Gastrocnemius medialis (tissue), 4 donors: Measurements from ENCODE around the gene MEGF6. TPM values are rescaled to one million over a fixed set of nuclear protein-coding genes. Genes with fewer than 3 reads are reported as not detected.
"Not testable (repeated sequence)": the region's sequence is repeated elsewhere in the genome, so short reads cannot be mapped to it uniquely, and the experiment has no call there.

ENCODE experiments used
- ATAC-seq, 2 donors: fragments of 150-250 bp; one replicate each; pipeline ENCODE4 v1.9.1; 2016
- DNase-seq, 2 donors: peaks; one replicate each; pipeline ENCODE4 v3.0.0-alpha.2; 2019
- H3K27ac ChIP-seq, 4 donors: fragments of 200-600 bp; sonication (generic); 1 replicate in 1 of 4; 2 replicates in 3 of 4; pipeline ENCODE4 v1.5.1; 2016 to 2018; ENCODE audit warnings: mild to moderate bottlenecking in 2 of 4, moderate library complexity in 1 of 4
- H3K27me3 ChIP-seq, 3 donors: fragments of 200-600 bp; sonication (generic) in 2 of 3; 1 replicate in 1 of 3; 2 replicates in 2 of 3; pipeline versions ENCODE4 v1.5.1 to v1.6.0; 2016 to 2019; ENCODE audit warnings: mild to moderate bottlenecking in 1 of 3, moderate library complexity in 1 of 3
- H3K36me3 ChIP-seq, 2 donors: fragments of 200-600 bp; sonication (generic) in 1 of 2; one replicate each; pipeline ENCODE4 v1.5.1; 2017 to 2018
- H3K4me1 ChIP-seq, 2 donors: fragments of 200-600 bp; sonication (generic) in 1 of 2; one replicate each; pipeline ENCODE4 v1.5.1; 2016 to 2017; ENCODE audit warnings: mild to moderate bottlenecking in 2 of 2
- H3K4me3 ChIP-seq, 4 donors: fragments of 200-600 bp; sonication (generic) in 3 of 4; 1 replicate in 1 of 4; 2 replicates in 3 of 4; pipeline ENCODE4 v1.5.1; 2016 to 2019; ENCODE audit warnings: mild to moderate bottlenecking in 2 of 4
- H3K9me3 ChIP-seq, 3 donors: fragments of 200-600 bp; sonication (generic) in 2 of 3; 1 replicate in 1 of 3; 2 replicates in 2 of 3; pipeline ENCODE4 v1.5.1; 2016 to 2019
- POLR2A ChIP-seq, 2 donors: fragments of 450-650 bp; IDR thresholded peaks; one replicate each; pipeline ENCODE4 v1.6.1; 2017; ENCODE audit warnings: antibody characterized with exemption in 2 of 2, mild to moderate bottlenecking in 2 of 2, moderate library complexity in 2 of 2
- in situ Hi-C, 4 donors: fragments of 200-750 bp; cut with MboI; loops; one replicate each; pipeline versions ENCODE4 v1.15.0 to v1.8.0; 2017; ENCODE audit warnings: low sequenced_read_pairs in 4 of 4
- intact Hi-C: fragments of 100-400 bp; cut with DNase I; formaldehyde crosslinking; loops from one replicate; pipeline ENCODE4 v1.15.1; 2023; ENCODE audit warnings: low total_unique reads
- total RNA-seq, 4 donors: library from RNA; depleted of rRNA; stranded (reverse); fragments of >200 nt; gene quantifications; one replicate each; pipeline versions ENCODE4 v1.1.0 to v1.2.3, GENCODE V29; 2016
- TF ChIP-seq, protein P1 (sequence below), 5 experiments: fragments of 450-650 bp in 3 of 5; fragments of 200-600 bp in 2 of 5; sonication (generic) in 2 of 5; IDR thresholded peaks in 4 of 5; conservative IDR thresholded peaks in 1 of 5; 1 replicate in 4 of 5; 2 replicates in 1 of 5; pipeline ENCODE4 v1.5.1; 2016 to 2019; ENCODE audit warnings: antibody characterized with exemption in 5 of 5, mild to moderate bottlenecking in 3 of 5, moderate library complexity in 3 of 5

MEGF6 gene
- total RNA-seq, 4 donors from 2014 or later, result 1.9 to 5.7 (median 4.9) TPM

DNA sequence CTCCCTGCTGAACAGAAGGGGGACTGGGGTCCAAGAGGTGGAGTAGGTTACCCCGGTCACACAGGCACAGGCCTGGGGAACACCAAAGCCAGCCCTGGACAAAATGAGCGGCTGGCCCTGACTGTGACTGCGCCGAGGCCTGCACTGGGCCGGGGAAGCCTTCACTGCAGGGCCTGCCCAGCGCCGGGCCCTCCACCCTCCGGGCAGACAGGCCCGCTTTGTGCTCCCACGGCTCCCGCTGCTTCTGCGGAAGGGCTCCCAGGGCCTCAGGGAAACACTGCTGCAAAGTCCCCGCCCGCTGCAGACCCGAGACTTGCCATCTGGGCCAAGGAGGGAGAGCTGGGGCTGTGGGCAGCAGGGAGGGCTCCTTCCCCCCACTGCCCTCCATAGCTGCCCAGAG is 35.3 kb downstream of the MEGF6 start:
- TF ChIP-seq POLR2A (IDR thresholded peaks at IDR 0.05), result no peak
- TF ChIP-seq, protein P1, sequence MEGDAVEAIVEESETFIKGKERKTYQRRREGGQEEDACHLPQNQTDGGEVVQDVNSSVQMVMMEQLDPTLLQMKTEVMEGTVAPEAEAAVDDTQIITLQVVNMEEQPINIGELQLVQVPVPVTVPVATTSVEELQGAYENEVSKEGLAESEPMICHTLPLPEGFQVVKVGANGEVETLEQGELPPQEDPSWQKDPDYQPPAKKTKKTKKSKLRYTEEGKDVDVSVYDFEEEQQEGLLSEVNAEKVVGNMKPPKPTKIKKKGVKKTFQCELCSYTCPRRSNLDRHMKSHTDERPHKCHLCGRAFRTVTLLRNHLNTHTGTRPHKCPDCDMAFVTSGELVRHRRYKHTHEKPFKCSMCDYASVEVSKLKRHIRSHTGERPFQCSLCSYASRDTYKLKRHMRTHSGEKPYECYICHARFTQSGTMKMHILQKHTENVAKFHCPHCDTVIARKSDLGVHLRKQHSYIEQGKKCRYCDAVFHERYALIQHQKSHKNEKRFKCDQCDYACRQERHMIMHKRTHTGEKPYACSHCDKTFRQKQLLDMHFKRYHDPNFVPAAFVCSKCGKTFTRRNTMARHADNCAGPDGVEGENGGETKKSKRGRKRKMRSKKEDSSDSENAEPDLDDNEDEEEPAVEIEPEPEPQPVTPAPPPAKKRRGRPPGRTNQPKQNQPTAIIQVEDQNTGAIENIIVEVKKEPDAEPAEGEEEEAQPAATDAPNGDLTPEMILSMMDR (IDR thresholded peaks at IDR 0.05 in 4 of 5, conservative IDR thresholded peaks at IDR 0.05 in 1 of 5), result no peak
- Histone ChIP-seq H3K27ac (no peak overlapping the region), H3K27me3 (peaks cover 5 to 15% (median 5%) of the 10 kb centered on the region in 3 donors), H3K9me3 (no peaks in the 10 kb centered on the region), H3K4me3 (no peak overlapping the region), H3K4me1 (no peaks in the 10 kb centered on the region), H3K36me3 (no peaks in the 10 kb centered on the region)
- DNase-seq (no peak), ATAC-seq (no peak)
- in situ Hi-C loops, result no loop called here
- intact Hi-C loops, result no loop called here

DNA sequence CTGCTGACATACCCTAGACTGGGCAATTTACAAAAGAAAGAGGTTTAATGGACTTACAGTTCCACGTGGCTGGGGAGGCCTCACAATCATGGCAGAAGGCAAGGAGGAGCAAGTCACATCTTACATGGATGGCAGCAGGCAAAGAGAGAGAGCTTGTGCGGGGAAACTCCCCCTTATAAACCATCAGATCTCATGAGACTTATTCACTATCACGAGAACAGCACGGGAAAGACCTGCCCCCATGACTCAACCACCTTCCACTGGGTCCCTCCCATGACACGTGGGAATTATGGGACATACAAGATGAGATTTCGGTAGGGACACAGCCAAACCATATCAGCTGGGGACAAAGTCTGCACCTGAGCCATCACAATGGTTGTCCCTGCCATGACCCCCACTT is 35.8 kb downstream of the MEGF6 start:
- not testable (repeated sequence) for ATAC-seq, DNase-seq

DNA sequence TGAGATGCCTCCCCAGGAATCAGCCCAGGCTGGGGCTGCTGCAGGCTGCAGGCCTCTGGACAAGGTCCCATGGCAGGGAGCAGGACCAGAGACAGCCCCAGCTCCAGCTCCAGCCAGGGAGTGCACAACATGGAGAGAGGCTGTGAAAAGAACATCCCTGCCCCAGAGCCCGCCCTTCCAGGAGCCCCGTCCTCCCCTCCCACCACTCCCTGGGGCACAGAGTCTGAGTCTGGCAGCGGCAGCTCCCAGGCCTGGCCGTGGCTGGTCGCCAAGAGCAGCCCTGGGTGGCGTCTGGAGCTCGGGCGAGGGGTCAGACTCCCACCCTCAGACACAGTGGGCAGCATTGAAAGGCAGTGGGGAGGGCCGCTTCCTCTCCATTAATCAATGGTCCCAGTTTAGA is 37.8 kb downstream of the MEGF6 start:
- no peaks in the 10 kb centered on the region for H3K27me3 ChIP-seq
- no peaks in the 10 kb centered on the region for H3K4me1 ChIP-seq
- H3K36me3 ChIP-seq, result no peaks in the 10 kb centered on the region
- in situ Hi-C loops (no loop called here), intact Hi-C loops (no loop called here)
- ATAC-seq, result no peak
- H3K4me3 ChIP-seq, result no peak overlapping the region
- no peak for DNase-seq
- no peak for TF ChIP-seq POLR2A (IDR thresholded peaks at IDR 0.05)
- TF ChIP-seq, protein P1 (IDR thresholded peaks at IDR 0.05 in 4 of 5, conservative IDR thresholded peaks at IDR 0.05 in 1 of 5), result no peak
- no peaks in the 10 kb centered on the region for H3K9me3 ChIP-seq
- H3K27ac ChIP-seq, result no peak overlapping the region

More for the DNA sequence above, 35.8 kb downstream of the MEGF6 start:
- H3K9me3 ChIP-seq, H3K36me3 ChIP-seq, H3K4me1 ChIP-seq, in situ Hi-C loops, H3K27ac ChIP-seq, intact Hi-C loops, H3K4me3 ChIP-seq: not testable (repeated sequence)
- H3K27me3 ChIP-seq, result peaks cover 0 to 10% (median 5%) of the 10 kb centered on the region in 3 donors

DNA sequence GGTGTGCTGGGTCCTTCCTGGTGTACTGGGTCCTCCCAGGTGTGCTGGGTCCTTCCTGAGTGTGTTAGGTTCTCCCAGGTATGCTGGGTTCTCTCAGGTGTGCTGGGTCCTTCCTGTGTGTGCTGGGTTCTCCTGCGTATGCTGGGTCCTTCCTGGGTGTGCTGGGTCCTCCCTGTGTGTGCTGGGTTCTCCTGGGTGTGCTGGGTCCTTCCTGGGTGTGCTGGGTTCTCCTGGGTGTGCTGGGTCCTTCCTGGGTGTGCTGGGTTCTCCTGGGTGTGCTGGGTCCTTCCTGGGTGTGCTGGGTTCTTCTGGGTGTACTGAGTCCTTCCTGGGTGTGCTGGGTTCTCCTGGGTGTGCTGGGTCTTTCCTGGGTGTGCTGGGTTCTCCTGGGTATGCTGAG is 38.7 kb downstream of the MEGF6 start:
- in situ Hi-C loops, H3K4me1 ChIP-seq, H3K36me3 ChIP-seq, ATAC-seq, H3K27me3 ChIP-seq, H3K4me3 ChIP-seq, intact Hi-C loops, H3K9me3 ChIP-seq, H3K27ac ChIP-seq, DNase-seq: not testable (repeated sequence)

DNA sequence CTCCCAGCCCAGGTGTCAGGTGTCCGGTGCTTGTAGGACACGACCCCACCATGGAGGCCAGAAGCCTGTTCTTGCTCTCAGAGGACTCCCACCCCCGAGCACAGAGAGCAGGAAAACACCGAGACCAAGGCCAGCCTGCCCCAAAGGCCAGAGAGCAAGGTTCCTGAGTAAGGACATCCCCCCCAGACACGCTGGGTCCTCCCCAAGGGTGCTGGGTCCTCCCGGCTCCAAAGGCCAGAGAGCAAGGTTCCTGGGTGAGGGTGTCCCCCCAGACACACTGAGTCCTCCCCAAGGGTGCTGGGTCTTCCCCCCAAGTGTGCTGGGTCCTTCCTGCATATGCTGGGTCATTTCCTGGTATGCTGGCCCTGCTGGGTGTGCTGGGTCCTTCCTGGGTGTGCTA is 40.0 kb downstream of the MEGF6 start:
- H3K4me1 ChIP-seq, result no peaks in the 10 kb centered on the region
- in situ Hi-C loops, result no loop called here

More for the DNA sequence above, 40.0 kb downstream of the MEGF6 start:
- no peak overlapping the region for H3K4me3 ChIP-seq
- H3K9me3 ChIP-seq, result no peaks in the 10 kb centered on the region
- ATAC-seq (no peak), DNase-seq (no peak)
- no peak overlapping the region for H3K27ac ChIP-seq
- H3K27me3 ChIP-seq, result no peaks in the 10 kb centered on the region
- no peaks in the 10 kb centered on the region for H3K36me3 ChIP-seq
- intact Hi-C loops, result no loop called here
- TF ChIP-seq, protein P1 (IDR thresholded peaks at IDR 0.05 in 4 of 5, conservative IDR thresholded peaks at IDR 0.05 in 1 of 5), result no peak
- no peak for TF ChIP-seq POLR2A (IDR thresholded peaks at IDR 0.05)
